Mucosa of gallbladder (tissue), 1 donor: ENCODE results near the gene CDH4. TPM values are rescaled to one million over a fixed set of nuclear protein-coding genes. Genes with fewer than 3 reads are reported as not detected.

ENCODE experiments used
- DNase-seq: peaks from one replicate; pipeline ENCODE4 v3.0.0-alpha.2; 2020; ENCODE audit warnings: low spot score
- total RNA-seq: library from RNA; stranded (reverse); gene quantifications from one replicate; pipeline ENCODE4 v1.2.1, GENCODE V29; 2021
- donor health status: DM: no; HTN: no; CAD: no.

The CDH4 gene
- total RNA-seq, 1 donor from 2014 or later, result 3.5 TPM

- no peak for DNase-seq
Observed at GRCh38 chr20:61535091-61535490, 283.0 kb downstream of the CDH4 start.

- DNase-seq, result no peak
Observed at GRCh38 chr20:61535536-61535935, 283.5 kb downstream of the CDH4 start.

GRCh38 chr20:61535956-61536355, 283.9 kb downstream of the CDH4 start:
- no peak for DNase-seq

GRCh38 chr20:61536671-61537070, 284.6 kb downstream of the CDH4 start:
- DNase-seq, result no peak

- no peak for DNase-seq
Observed at GRCh38 chr20:61537239-61538182, 285.4 kb downstream of the CDH4 start.

GRCh38 chr20:61538183-61538942, 286.3 kb downstream of the CDH4 start:
- no peak for DNase-seq

GRCh38 chr20:61538943-61539265, 286.8 kb downstream of the CDH4 start:
- DNase-seq, result no peak

- DNase-seq, result no peak
Observed at GRCh38 chr20:61539706-61540360, 287.8 kb downstream of the CDH4 start.

GRCh38 chr20:61541537-61541936, 289.5 kb downstream of the CDH4 start:
- DNase-seq, result no peak

GRCh38 chr20:61543086-61543485, 291.0 kb downstream of the CDH4 start:
- no peak for DNase-seq

- no peak for DNase-seq
Observed at GRCh38 chr20:61543931-61544745, 292.1 kb downstream of the CDH4 start.

- no peak for DNase-seq
Observed at GRCh38 chr20:61544910-61545889, 293.1 kb downstream of the CDH4 start.

GRCh38 chr20:61546641-61547040, 294.6 kb downstream of the CDH4 start:
- no peak for DNase-seq

GRCh38 chr20:61548069-61548468, 296.0 kb downstream of the CDH4 start:
- no peak for DNase-seq

GRCh38 chr20:61549865-61550264, 297.8 kb downstream of the CDH4 start:
- DNase-seq, result no peak

GRCh38 chr20:61551401-61551800, 299.3 kb downstream of the CDH4 start:
- no peak for DNase-seq

- DNase-seq, result no peak
Observed at GRCh38 chr20:61554617-61555016, 302.6 kb downstream of the CDH4 start.

- no peak for DNase-seq
Observed at GRCh38 chr20:61555566-61555965, 303.5 kb downstream of the CDH4 start.

GRCh38 chr20:61556111-61556510, 304.1 kb downstream of the CDH4 start:
- DNase-seq, result no peak

GRCh38 chr20:61556673-61557072, 304.6 kb downstream of the CDH4 start:
- DNase-seq, result no peak
